ENCODE measurements around the gene TMED4. TPM values are rescaled to one million over a fixed set of nuclear protein-coding genes. Genes with fewer than 3 reads are reported as not detected.

TMED4 gene
- polyA plus RNA-seq, 1 donor from 2014 or later, result 158 TPM

GRCh38 chr7:44566680-44567079 lies 15.4 kb downstream of the TMED4 start:
- no peaks in the 10 kb centered on the region for H3K27me3 ChIP-seq (ENCODE audit: insufficient read depth, low read depth, low read length)
- H3K36me3 ChIP-seq (ENCODE audit: insufficient read depth, low read length), result no peaks in the 10 kb centered on the region
- H3K9ac ChIP-seq (ENCODE audit: low read length), result no peak overlapping the region
- H3K9me3 ChIP-seq (ENCODE audit: low read length), result no peaks in the 10 kb centered on the region
- no peaks in the 10 kb centered on the region for H3K79me2 ChIP-seq (replicated peaks; ENCODE audit: insufficient read depth, low read length)
- no peak overlapping the region for H3K27ac ChIP-seq (ENCODE audit: low read length)
- TF ChIP-seq MXI1 (conservative IDR thresholded peaks at IDR 0.05; ENCODE audit: poor library complexity, severe bottlenecking) (no peak), SMC3 (conservative IDR thresholded peaks at IDR 0.05; ENCODE audit: poor library complexity) (no peak), RAD21 (conservative IDR thresholded peaks at IDR 0.05) (no peak), POLR2AphosphoS5 (IDR thresholded peaks at IDR 0.05) (no peak), CTCF (IDR thresholded peaks at IDR 0.05; ENCODE audit: poor library complexity, severe bottlenecking) (no peak), REST (IDR thresholded peaks at IDR 0.05; ENCODE audit: borderline replicate concordance) (no peak), EZH2 (IDR thresholded peaks at IDR 0.05; ENCODE audit: borderline replicate concordance, insufficient read depth, low read length, poor library complexity, severe bottlenecking) (no peak), TAF1 (IDR thresholded peaks at IDR 0.05; ENCODE audit: low read depth) (no peak), EP300 (conservative IDR thresholded peaks at IDR 0.05; ENCODE audit: poor library complexity, severe bottlenecking) (no peak)
- no peak overlapping the region for H3K4me3 ChIP-seq (ENCODE audit: low read length)
- no peaks in the 10 kb centered on the region for H3F3A ChIP-seq (ENCODE audit: insufficient read depth, low read length, poor library complexity, severe bottlenecking)
- no peak overlapping the region for H3K4me2 ChIP-seq (ENCODE audit: low read length)
- H3K9me2 ChIP-seq (ENCODE audit: insufficient read depth, low read length), result no peaks in the 10 kb centered on the region
- H4K20me1 ChIP-seq (ENCODE audit: insufficient read depth), result no peaks in the 10 kb centered on the region
- H2AFZ ChIP-seq (ENCODE audit: low read depth, low read length), result no peak overlapping the region

GRCh38 chr7:44565795-44566559 lies 16.1 kb downstream of the TMED4 start:
- H3K4me3 ChIP-seq (ENCODE audit: low read length), result no peak overlapping the region
- H3K4me2 ChIP-seq (ENCODE audit: low read length), result no peak overlapping the region
- no peaks in the 10 kb centered on the region for H3K36me3 ChIP-seq (ENCODE audit: insufficient read depth, low read length)
- TF ChIP-seq EP300 (conservative IDR thresholded peaks at IDR 0.05; ENCODE audit: poor library complexity, severe bottlenecking) (no peak), TAF1 (IDR thresholded peaks at IDR 0.05; ENCODE audit: low read depth) (no peak), RAD21 (conservative IDR thresholded peaks at IDR 0.05) (no peak), CTCF (IDR thresholded peaks at IDR 0.05; ENCODE audit: poor library complexity, severe bottlenecking) (peak; percentile 9)
- no peak overlapping the region for H3K27ac ChIP-seq (ENCODE audit: low read length)
- H3F3A ChIP-seq (ENCODE audit: insufficient read depth, low read length, poor library complexity, severe bottlenecking), result no peaks in the 10 kb centered on the region
- H3K27me3 ChIP-seq (ENCODE audit: insufficient read depth, low read depth, low read length), result no peaks in the 10 kb centered on the region
- no peak overlapping the region for H2AFZ ChIP-seq (ENCODE audit: low read depth, low read length)
- no peaks in the 10 kb centered on the region for H3K79me2 ChIP-seq (replicated peaks; ENCODE audit: insufficient read depth, low read length)
- H4K20me1 ChIP-seq (ENCODE audit: insufficient read depth), result no peaks in the 10 kb centered on the region
- no peaks in the 10 kb centered on the region for H3K9me2 ChIP-seq (ENCODE audit: insufficient read depth, low read length)
- no peak overlapping the region for H3K9ac ChIP-seq (ENCODE audit: low read length)
- no peaks in the 10 kb centered on the region for H3K9me3 ChIP-seq (ENCODE audit: low read length)
